ENCODE measurements around the gene TTC39A.

The TTC39A gene

DNA sequence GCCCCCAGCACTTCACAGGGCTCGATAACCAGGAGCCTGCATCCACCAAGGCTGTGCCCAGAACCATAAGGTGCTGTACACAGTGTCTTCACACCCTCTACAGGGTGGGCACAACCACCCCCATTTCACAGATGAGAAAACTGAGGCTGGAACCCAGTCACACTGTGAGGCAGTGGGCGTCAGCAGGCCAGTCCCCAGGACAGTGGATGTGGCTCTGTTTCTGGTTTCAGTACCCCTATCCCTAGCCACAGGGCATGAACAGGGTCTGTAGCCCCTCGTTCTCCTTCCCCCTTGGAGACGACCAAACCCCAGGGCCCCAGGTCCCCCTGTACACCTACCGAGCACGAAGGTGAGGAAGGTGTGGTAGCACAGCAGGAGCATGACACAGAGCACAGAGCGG is 27.6 kb downstream of the TTC39A start:
- in situ Hi-C loops (cut with HindIII; ENCODE audit: low pct_ligation_motif_present, low pct_unique_long_range_greater_than_20kb, low sequenced_read_pairs): no loop called here
- no peak for DNase-seq

GRCh38 chr1:51302270-51302669 is 28.1 kb downstream of the TTC39A start:
- in situ Hi-C loops (cut with HindIII; ENCODE audit: low pct_ligation_motif_present, low pct_unique_long_range_greater_than_20kb, low sequenced_read_pairs): no loop called here
- no peak for DNase-seq

DNA sequence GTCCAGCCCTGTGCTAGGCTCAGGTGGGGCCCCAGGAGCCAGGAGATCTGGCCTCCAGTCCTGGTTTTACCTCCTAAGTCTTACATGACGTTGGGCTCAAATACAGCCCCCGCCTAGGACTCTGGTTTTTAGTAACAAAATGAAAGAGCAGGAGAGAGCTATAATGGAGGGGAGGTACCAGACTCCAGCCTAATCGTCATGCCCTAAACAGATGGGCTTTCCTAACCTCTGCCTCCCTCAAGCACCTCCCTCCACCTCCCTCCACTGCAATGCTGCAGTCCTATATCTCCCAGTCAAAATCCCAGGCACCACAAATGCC is 28.6 kb downstream of the TTC39A start:
- in situ Hi-C loops (cut with HindIII; ENCODE audit: low pct_ligation_motif_present, low pct_unique_long_range_greater_than_20kb, low sequenced_read_pairs): no loop called here
- no peak for DNase-seq

GRCh38 chr1:51301152-51301843 is 29.1 kb downstream of the TTC39A start:
- in situ Hi-C loops (cut with HindIII; ENCODE audit: low pct_ligation_motif_present, low pct_unique_long_range_greater_than_20kb, low sequenced_read_pairs): no loop called here

GRCh38 chr1:51299981-51300670 is 30.2 kb downstream of the TTC39A start:
- no peak for DNase-seq
- in situ Hi-C loops (cut with HindIII; ENCODE audit: low pct_ligation_motif_present, low pct_unique_long_range_greater_than_20kb, low sequenced_read_pairs): no loop called here

More at GRCh38 chr1:51301152-51301843, 29.1 kb downstream of the TTC39A start:
- no peak for DNase-seq

GRCh38 chr1:51299185-51299885 is 31.0 kb downstream of the TTC39A start:
- no peak for DNase-seq
- in situ Hi-C loops (cut with HindIII; ENCODE audit: low pct_ligation_motif_present, low pct_unique_long_range_greater_than_20kb, low sequenced_read_pairs): no loop called here

GRCh38 chr1:51298322-51298705 is 32.0 kb downstream of the TTC39A start:
- in situ Hi-C loops (cut with HindIII; ENCODE audit: low pct_ligation_motif_present, low pct_unique_long_range_greater_than_20kb, low sequenced_read_pairs): no loop called here
- no peak for DNase-seq

- in situ Hi-C loops (cut with HindIII; ENCODE audit: low pct_ligation_motif_present, low pct_unique_long_range_greater_than_20kb, low sequenced_read_pairs): no loop called here
Observed at GRCh38 chr1:51297401-51298321, 32.7 kb downstream of the TTC39A start.

DNA sequence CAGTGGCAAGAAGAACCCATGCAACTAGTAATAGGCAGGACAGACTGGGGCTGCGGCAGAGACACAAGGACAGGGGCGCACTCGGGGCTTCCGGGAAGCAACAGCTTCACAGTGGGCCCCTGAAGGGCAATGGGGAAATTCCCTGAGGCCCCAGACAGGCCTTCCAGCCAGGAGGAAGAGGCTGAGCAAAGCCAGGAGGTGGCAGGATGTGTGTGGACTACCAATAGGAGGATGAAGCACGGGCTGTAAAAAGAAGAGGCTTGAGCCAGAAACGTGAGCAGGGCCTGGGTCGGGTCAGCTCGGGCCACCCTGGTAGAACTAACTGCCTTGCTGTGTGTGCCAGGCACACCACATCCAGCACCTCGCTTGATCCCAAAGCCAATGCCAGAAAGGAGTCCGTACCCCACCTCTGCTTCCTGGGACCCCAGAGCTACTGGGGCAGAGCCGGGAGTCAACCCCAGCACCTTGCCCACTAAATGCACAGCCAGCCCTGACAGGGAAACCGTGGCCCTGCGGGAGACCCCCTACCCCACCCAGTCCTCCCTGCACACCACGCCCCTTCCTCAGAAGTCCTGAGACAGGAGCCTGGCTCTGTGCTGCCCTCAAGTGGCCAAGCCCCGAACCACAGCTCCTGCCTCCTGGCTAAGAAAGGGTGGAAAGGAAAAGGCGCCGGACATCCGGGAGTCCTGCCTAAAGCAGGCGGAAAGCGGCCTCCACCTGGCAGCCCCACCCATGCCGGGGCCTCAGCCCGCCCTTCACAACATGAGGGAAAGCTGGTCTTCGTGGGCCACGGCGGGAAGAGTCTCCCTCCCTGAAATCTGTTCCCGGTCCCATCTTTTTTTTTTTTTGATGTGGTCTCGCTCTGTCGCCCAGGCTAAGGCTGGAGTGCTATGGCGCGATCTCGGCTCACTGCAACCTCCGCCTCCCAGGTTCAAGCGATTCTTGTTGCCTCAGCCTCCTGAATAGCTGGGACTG is 33.7 kb downstream of the TTC39A start:
- in situ Hi-C loops (cut with HindIII; ENCODE audit: low pct_ligation_motif_present, low pct_unique_long_range_greater_than_20kb, low sequenced_read_pairs): no loop called here
- DNase-seq: peak; percentile 82

More at GRCh38 chr1:51297401-51298321, 32.7 kb downstream of the TTC39A start:
- DNase-seq: no peak

DNA sequence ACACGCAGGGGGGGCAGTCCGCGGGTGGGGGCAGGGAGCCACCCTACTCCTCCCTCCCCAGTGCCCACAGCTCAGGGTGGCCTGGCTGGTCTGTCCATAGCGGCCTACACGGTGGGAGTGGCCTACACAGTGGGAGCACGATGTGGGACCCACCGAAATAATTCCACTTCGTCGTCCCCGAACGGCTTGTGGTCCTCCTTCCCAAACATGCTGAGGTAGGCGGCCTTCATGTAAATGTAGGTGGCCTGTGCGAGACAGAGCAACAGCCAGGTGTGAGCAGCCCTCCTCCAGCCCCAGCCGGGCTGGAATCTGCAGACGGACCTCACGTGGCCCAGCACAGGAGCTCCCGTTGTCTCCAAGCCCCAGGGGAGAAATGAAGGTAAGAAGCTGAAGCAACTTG is 34.4 kb downstream of the TTC39A start:
- in situ Hi-C loops (cut with HindIII; ENCODE audit: low pct_ligation_motif_present, low pct_unique_long_range_greater_than_20kb, low sequenced_read_pairs): no loop called here
- no peak for DNase-seq

DNA sequence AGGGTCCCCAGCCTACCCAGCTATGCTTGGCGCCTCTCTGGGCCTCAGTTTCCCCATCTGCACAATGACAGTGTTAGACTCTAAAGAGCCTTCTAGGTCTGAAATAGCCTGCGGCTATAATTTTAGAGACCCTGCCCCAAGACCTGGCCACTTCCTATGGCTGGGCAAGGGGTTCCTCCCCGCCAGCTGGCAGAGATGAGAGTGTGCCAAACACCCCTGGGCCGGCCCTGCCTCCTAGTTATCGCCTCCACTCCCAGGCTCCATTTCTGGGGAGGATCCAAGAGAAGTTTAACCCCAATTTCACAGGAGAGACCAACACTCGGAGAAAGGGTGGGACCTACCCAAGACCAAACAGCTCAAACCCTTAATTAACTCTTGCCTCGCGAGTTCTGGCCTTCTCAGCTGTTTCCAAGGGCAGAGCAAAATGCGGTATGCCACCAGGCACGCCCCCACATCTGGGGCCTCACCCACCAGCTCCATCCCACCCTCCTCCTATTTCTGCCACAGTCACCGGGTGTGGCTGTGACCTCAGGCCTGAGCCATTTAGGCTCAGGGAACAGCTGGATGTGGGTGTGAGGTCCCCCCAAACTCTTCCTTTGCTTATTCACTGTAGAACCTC is 35.7 kb downstream of the TTC39A start:
- in situ Hi-C loops (cut with HindIII; ENCODE audit: low pct_ligation_motif_present, low pct_unique_long_range_greater_than_20kb, low sequenced_read_pairs): no loop called here
- no peak for DNase-seq

DNA sequence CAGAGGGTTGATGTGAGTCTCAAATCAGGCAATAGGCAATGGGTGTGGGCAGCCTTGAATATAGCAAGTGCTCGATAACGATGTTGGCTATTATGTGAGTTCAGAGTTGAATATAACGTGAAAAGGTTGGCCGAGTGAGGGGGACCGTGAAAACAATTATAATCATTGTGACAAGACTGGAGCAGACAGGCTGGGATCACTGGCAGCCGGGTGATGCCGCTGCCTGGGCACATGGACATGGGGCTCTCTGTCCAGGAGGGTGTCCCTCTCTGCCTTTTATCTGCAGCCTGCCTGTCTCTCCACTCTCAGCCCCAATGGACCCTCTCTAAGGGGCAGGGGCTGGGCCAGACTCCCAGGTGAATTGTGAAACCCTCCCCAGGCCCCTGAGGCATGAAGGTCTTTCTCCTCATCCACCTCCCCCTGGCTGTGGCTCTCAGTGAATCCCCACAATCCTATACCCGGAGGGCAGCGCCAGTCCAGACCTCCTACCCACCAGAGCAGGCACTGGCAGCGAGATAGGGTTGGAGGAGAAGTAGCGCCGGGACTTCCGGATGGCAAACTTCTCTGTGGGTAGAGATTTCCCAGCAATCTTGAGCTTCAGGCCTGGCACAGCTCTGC is 36.4 kb downstream of the TTC39A start:
- in situ Hi-C loops (cut with HindIII; ENCODE audit: low pct_ligation_motif_present, low pct_unique_long_range_greater_than_20kb, low sequenced_read_pairs): no loop called here

GRCh38 chr1:51290489-51290847 is 39.9 kb downstream of the TTC39A start:
- in situ Hi-C loops (cut with HindIII; ENCODE audit: low pct_ligation_motif_present, low pct_unique_long_range_greater_than_20kb, low sequenced_read_pairs): no loop called here
- DNase-seq: no peak

More for the DNA sequence above, 36.4 kb downstream of the TTC39A start:
- no peak for DNase-seq

DNA sequence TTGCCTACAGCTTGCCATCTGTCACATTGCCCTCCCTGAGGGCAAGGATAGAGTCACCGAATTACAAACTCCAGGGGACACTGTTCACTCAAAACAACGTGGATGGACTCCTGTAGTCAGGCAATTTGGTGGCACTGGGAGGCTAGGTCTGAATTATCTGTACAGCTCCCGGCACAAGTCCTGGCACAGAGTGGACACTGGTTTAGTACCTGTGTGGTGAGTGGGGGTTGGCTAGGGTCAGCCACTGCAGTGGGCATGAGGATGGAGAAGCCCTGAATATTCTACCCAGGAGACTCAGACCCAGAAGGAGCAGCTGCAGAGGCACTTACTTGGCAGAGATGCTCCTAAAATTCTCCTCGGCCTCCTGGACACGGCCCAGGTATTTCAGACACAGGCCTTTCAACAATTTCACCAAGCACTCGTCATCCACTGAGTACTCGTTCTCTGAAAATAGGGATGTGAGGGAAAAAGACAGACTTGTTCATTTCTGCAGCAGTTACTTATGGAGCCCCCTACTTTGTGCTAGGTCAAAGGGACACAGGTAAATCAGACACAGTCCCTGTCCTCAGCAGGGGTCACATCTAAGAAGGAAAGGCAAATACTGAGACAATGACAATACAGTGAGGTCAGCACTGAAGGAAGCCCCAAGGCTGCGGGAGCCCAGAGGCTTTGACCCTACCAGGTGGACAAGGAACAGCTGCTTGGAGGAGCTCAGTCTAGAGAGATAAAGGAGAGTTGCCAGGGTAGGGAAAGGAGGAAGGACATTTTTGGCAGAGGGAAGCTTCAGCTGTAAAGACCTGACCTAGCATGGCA is 40.5 kb downstream of the TTC39A start:
- no peak for DNase-seq
- in situ Hi-C loops (cut with HindIII; ENCODE audit: low pct_ligation_motif_present, low pct_unique_long_range_greater_than_20kb, low sequenced_read_pairs): no loop called here

- no peak for DNase-seq
- in situ Hi-C loops (cut with HindIII; ENCODE audit: low pct_ligation_motif_present, low pct_unique_long_range_greater_than_20kb, low sequenced_read_pairs): no loop called here
Observed at GRCh38 chr1:51288578-51288977, 41.8 kb downstream of the TTC39A start.

DNA sequence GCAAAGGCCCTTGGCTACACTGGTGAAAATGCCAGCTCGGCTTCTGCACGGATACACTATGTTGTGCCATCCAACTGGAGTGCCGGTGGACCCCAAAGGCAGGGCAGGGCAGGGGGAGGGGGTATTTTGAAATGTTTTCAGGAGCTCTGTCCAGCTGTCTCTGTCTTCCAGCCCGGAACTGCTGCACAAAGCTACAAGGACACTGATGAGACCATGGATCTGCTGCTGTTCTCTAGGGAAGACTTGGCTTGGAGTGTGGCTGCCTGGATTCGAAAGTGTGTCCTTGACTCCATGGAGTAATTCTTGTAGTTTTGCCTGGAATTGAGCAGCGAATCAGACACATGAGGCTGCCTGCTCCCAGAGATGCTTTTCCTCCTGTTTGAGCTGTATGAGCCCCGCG is 42.4 kb downstream of the TTC39A start:
- in situ Hi-C loops (cut with HindIII; ENCODE audit: low pct_ligation_motif_present, low pct_unique_long_range_greater_than_20kb, low sequenced_read_pairs): no loop called here
- no peak for DNase-seq
